SIG-M5 treated with dmso at 0.1 percent for 504 hours (cell line): ENCODE measurements around the gene NHERF1.

Experiments
- DNase-seq: peaks from one replicate; lab custom pipeline; 2025; ENCODE audit not compliant: unreplicated experiment; lab: John Stamatoyannopoulos, UW

NHERF1 gene

DNA sequence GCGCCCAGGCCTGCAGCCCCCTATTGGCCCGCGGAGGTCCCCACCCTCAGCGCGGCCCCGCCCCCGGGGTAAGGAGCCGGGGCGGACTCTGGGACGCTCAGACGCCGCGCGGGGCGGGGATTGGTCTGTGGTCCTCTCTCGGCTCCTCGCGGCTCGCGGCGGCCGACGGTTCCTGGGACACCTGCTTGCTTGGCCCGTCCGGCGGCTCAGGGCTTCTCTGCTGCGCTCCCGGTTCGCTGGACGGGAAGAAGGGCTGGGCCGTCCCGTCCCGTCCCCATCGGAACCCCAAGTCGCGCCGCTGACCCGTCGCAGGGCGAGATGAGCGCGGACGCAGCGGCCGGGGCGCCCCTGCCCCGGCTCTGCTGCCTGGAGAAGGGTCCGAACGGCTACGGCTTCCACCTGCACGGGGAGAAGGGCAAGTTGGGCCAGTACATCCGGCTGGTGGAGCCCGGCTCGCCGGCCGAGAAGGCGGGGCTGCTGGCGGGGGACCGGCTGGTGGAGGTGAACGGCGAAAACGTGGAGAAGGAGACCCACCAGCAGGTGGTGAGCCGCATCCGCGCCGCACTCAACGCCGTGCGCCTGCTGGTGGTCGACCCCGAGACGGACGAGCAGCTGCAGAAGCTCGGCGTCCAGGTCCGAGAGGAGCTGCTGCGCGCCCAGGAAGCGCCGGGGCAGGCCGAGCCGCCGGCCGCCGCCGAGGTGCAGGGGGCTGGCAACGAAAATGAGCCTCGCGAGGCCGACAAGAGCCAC lies at the start of gene NHERF1:
TSS of gene NHERF1 (plus strand) at position 100 of the 750 bp plus-strand sequence. CDS start at position 319, 219 bp downstream.
- peak; percentile 93 for DNase-seq

DNA sequence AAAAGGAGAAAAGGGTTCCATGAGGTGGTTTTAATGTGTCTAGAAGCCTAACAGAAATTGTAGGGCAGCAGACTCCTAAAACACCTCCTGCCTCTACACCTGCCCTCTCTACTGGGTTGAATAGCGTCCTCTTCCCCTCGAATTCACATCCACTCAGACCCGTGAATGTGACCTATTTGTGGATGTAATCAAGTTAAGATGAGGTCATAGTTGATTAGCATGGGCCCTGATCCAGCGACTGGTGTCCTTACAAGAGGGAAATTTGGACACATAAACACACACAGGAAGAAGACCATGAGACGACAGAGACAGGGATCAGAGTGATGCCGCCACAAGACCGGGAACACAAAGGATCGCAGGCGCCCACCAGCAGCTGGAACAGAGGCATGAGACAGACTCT lies 49.2 kb upstream of the NHERF1 start:
- DNase-seq: no peak

DNA sequence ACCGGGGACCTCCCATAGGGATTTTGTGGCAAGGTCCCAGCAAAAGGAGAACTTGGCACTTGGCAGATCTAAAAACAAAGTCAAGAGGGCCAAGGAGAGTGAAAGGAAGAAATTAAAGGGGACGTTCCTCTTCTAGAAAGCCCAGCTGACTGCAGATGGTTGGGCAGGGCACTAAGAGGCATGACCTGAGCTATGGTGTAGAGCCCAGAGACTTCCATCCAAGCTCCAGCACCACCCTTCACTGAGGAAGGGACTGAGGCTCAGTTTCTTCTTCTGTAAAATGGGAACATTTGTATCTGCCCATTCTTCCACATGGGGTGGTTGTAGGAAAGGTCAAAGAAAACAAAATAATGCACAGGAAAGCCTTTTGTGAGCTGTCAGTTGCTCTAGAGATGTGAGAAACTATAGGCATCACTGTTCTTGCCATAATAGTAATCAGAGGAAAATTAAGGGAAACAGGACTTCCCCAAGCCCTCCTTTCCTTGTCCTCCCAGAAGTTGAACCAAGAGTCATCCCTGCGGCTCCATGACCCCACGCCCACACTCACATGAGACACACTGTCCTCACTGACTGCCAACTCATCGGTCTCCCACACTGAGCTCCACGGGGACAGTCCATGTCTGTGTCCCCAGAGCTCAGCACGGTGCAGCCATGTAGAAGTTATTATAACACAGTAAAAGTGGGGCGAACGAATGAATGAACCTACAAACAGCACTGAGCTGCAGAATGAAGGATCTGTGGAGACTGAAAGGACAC lies 46.1 kb upstream of the NHERF1 start:
- no peak for DNase-seq

DNA sequence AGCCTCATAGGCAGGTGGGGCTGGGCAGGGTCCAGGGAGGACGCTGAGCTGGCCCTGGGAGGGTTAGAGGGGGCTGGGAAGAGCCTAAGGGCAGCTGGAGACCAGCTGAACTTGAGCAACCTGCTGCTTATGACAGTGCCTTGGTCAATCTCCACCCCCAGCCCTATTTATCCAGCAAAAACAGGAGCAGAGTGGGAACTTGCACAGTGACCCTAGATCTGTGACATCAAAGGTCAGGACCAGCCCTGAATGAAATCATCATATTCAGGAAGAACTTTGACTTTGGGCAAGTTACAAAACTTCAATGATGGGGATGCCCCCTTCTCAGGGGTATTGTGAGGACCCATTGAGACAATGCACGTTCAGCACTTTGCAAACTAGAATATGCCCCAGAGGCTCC lies 45.1 kb upstream of the NHERF1 start:
- no peak for DNase-seq

DNA sequence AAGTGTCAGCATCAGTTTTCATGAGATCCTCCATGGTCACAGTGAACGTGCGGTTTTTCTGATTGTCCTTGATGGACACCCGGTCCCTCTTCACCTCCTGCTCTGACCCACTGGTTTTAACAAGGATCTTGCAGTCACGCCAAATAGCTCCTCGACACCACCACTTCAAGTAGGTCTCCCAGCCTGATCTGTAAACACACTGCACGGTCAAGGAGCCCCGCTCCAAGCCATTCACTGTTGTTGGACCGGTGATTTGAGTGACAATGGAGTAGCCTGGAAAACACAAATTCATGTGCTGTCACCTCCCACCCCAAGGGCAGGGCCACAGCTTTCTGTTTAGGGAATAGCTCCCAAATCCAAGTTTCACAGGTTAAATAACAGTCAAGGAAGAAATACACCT lies 43.9 kb upstream of the NHERF1 start:
- DNase-seq: no peak

DNA sequence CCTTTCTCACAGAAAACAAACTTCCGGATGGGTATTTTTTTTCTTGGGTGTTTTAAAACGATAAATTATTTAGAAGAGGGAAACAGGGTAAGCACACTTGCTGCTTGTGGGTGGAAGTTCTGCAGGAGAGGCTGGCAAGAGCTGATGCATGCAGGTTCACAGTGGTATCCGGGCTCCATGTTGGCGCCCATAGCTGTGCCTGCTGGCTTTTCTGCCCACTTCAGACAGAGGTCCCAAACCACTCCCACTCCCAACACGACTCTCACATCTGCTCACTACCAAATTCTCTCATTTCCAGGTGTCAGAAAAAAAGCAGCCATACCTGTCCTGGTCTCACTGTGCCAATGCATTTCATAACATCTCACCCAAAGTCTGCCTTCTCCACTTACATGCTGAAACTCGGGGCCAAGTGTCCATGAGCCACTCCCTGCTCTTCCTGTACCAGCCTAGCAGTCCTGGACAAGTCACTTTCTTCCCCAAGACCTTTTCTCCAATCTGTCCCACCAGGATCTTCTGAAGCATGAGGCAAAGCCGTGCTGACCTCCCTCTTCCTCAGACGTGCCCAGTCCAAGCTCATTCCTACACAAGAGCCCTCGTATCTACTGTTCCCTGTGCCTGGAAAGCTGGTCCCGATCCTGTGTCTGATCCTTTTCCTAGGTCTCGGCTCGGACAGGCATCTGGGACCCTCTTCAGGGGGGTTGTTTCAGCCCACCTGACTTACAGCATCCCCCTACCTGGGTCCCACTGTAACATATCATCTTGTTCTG lies 37.2 kb upstream of the NHERF1 start:
- no peak for DNase-seq

DNA sequence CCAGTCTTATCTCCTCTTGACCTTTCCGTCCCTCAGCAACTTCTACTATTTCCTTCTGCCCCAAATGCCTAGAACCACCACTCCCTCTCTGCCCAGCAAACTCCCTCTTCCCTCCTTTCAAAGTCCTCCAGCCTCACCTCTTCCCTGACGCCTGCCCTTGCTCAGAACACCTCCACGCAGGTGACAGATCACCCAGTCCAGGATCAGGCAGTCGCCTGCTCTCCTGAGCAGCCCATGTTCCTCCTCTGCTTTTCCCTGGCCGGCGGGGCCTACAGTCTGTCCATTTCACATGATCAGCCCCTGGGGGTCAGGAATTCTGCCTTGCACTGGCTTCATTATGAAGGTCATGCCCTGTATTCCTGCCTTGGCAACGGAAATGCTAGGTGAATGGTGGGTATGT lies 36.1 kb upstream of the NHERF1 start:
- DNase-seq: no peak

DNA sequence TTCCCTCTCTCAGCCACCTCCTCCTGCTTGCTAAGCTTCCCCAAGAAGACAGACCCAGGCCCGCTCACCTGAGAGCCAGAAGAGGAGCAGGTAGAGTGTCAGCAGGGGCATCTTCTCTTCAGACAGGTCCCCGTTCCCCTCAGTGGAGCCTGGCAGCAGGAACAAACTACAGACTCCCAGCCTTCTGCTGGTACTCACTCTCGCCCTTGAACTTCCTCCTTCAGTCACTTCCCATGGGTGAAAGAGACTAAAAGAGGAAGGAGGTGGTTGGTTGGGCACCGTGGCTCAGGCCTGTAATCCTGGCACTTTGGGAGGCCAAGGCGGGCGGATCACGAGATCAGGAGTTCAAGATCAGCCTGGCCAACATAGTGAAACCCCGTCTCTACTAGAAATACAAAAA lies 35.7 kb upstream of the NHERF1 start, which contains the start of gene CD300LF:
TSS of gene CD300LF (minus strand) at position 168 of the 400 bp plus-strand sequence. CDS start at position 111, 57 bp downstream.
- DNase-seq: peak; percentile 96

DNA sequence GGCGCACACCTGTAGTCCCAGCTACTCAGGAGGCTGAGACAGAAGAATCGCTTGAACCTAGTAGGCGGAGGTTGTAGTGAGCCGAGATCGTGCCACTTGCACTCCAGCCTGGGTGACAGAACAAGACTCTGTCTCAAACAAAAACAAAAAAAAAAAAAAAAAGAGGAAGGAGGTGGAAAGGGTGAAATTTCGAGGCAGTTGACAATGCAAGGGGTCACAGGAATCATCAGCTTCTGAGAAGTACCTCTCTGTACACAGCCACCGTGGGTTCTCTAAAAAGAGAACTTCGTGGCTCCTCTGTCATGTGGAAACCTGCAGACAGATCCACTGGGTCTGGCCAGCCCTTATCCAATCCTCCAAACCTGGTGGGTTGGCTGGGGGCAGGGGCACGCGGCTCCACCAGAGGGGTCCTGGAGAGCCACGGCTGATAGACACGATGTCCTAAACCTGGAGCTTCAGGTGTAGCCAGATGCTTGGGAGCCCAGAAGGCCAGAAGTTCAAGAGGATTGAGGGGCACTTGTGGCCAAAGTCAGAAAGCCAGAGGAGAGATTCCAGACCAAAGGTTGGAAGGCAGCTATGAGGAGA lies 35.2 kb upstream of the NHERF1 start:
- peak; percentile 75 for DNase-seq

DNA sequence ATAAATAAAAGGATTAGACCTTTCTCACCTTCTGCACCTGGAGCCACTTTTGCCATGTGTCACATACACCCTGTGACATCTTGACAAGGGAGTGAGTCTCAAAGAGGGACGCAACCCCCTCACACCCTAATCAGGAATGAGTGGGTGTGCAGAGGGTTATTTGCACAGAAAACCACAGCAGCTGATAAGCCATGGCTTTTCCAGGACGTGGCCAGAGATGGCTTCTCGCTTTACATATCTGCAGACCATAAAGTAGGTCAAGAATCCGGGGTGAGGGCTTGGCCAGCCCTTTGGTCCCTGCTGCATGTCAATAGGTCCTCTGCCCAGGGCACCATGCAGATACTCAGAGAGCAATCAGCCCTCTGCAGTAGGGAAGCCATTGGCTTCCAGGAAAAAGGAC lies 33.3 kb upstream of the NHERF1 start:
- DNase-seq: no peak

DNA sequence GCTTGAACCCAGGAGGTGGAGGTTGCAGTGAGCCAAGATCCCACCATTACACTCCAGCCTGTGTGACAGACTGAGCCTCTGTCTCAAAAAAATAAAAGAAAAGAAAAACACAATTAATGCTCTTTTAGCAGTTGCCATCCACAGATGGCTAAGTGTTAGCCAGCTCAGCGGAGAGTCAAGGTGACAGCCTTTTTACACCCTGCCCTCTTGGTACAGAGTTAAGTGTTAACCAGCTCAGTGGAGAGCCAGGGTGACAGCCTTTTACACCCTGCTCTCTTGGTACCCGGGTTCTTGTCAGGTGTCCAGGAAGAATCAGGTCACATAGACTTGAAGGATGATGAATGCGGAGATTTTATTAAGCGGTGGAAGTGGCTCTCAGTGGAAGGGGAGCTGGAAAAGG lies 27.9 kb upstream of the NHERF1 start:
- DNase-seq: no peak

DNA sequence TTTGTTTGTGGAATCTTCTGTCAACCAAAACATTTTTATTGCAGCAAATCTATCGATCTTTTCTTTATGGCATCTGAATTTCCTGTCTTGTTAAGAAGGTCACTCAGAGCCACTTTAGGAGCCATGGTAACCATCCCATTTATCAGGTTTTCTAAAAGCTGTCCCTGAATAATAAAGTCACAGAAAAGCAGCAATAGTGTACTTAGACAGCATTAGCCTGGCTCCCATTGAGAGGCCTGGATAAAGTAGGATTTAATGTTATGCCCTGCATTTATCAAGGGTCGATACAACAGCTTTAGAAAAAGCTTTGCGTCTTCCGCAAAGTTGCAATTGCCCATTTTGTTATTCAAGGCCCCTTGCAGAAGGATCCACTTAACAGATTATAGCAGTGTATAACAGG lies 25.6 kb upstream of the NHERF1 start:
- no peak for DNase-seq

DNA sequence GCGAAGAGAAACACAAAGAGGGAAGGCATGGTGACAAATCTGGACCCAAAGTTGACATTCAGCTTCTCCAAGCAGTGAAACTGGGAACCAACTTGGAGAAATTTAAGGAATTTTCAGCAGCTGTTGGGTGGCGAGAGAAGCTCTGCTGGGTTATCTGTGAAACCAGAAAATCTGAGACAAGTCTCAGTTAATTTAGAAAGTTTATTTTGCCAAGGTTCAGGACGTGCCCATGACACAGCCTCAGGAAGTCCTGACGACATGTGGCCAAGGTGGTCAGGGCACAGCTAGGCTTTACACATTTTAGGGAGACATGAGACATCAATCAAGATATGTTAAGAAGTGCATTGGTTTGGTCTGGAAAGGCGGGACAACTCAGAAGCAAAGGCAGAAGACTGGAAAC lies 24.5 kb upstream of the NHERF1 start:
- no peak for DNase-seq

DNA sequence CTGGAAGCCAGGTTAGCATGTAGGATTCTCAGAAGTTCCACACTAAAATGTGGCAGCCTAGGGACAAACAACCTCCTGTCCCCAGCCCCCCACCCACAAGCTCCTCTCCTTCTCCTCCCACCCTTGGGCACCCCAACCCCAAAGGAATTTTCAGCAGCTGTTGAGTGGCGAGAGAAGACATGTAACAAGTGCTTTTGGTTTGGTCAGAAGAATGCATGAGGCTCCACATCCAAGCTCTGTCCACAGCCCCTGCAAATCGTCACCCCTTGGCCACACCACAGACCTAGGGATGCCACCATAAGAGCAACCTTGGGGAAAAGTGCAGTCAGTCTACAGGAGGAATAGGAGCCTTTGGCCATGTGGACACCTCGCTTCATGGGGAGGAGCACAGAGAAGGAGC lies 23.3 kb upstream of the NHERF1 start:
- no peak for DNase-seq

DNA sequence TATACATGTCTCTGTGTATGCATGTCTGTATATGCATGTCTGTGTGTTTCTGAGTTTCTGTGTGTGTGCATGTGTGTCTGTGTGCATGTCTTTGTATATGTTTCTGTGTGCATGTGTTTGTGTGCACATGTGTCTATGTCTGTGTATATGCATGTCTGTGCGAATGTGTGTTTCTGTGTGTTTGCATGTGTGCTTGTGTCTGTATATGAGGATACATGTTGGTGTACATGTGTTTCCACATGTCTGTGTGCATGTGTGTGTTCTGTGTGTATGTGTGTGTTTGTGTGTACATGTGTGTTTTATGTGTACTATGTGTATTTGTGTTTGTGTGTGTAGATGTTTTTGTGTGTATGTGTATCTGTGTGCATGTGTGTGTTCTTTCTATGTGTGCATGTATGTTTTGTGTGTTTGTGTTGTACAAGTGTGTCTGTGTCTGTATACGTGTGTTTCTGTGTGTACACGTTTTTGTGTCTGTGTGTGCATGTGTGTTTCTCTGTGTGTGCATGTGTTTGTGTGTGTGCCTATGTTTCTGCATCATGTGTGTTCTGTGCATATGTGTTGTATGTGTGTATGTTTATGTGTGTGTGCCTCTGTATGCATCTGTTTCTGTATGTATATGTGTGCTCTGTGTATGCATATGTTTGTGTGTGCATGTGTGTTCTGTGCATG lies 20.3 kb upstream of the NHERF1 start:
- no peak for DNase-seq

DNA sequence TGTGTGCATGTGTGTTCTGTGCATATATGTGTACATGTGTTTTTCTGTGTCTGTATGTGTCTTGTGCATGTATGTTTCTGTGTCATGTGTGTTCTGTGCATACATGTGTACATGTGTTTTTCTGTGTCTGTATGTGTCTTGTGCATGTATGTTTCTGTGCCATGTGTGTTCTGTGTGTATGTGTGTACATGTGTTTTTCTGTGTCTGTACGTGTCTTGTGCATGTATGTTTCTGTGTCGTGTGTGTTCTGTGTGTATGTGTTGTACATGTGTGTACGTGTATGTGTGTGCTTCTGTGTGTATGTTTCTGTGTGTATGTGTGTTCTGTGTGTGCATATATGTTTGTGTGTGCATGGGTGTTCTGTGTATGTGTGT lies 19.7 kb upstream of the NHERF1 start:
- no peak for DNase-seq

DNA sequence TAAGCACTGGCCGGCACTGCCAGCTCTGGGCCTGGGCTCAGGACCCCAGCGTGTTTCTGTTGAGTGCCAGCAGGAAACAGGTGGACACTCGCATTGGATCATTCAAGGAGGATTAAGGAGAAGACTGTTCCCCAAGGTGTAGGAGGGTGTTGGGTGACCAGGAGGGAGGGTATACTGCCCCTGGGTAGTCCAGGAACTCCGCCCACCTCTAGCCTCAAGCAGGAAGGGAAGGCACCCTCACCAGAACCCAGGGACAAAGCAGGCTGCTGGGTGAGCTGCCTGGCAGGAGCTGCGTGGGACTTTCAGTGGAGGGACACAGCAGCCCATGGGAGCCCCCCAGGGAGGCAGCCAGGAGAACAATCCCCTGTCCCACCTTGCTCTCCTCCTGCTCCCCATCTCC lies 19.1 kb upstream of the NHERF1 start:
- no peak for DNase-seq

DNA sequence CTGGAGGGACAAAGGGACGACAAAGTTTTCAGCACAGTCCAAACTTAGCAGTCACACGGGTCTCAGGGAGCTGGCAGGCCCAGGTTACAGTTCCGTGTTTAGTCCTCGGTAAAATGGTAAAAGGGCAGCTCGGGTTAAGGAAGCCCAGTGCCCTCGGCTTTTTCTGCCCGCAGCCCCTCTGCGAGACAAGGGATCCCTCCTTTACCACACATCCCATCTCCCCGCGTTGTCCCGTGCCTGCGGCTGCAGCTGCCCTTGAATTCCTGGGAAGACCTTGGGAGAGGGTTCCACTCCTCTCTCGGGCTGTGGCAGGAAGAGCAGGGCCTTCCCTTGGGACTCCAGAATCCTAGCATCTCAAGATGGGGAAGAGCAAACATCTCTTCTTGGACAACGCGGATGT lies 18.6 kb upstream of the NHERF1 start:
- no peak for DNase-seq

DNA sequence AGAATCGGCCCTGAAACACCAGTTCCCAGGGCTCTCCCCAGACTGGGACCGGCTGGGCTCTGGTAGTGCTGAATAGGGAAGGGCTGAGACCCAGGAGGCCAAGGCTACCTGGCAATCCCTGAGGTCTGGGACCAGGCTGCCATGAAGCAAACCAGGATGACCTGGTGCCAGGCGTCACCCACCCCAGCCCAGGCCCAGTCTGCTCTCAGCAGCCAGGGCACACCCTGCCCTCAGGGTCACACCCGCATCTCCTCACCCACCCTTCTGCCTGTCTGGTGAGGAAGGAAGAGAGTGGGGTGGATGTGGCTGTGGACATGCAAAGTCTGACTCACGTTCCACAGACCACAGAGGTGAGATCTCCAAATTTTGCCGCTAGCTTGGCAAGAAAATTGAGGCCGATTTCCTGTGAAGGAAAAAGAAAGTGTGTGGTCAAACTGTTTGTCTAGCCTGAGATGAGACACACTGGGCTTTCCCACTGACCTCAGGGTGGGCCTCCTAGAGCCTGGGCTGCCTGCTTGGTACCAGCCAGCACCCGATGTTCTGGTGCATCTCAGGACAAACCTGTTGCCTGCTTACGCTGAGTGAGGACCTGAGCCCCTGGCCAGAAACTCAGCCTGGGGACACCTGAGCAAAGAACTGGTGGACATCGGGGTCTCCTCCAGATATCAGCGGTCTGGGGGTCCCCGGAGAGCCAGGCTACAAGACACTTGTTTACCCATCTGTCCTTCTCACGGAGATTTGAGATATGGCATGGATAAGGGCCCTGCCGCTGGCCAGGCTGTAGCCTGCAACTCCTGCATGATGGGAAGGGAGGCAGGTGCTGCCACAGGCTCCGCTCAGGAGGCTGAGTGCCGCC lies 17.7 kb upstream of the NHERF1 start:
- no peak for DNase-seq

DNA sequence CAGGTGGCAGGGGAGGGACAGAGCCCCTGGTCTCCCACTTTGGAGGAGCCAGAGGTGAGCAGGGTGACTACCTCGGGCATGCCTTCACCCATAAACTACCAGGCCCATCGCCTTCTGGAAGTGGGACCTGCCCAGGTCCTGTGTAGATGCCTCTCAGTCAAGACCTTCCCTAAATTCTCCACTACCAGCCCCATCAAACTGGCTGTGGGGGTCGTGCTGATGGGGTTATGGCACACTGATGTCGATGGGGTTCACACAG lies 17.2 kb upstream of the NHERF1 start:
- DNase-seq: no peak
